HCT116 (cell line): ENCODE measurements around the gene FGF8.

Source experiments
- CEBPB ChIP-seq: IDR thresholded peaks from 2 replicates; pipeline ENCODE4 v1.6.1; 2012; ENCODE audit warnings: low read depth
- CTCF ChIP-seq, 3 experiments: fragments of 200-600 bp in 1 of 3; sonication (generic) in 1 of 3; IDR thresholded peaks in 2 of 3; conservative IDR thresholded peaks in 1 of 3; 2 replicates each; pipeline ENCODE4 v1.5.1; 2012 to 2017; ENCODE audit warnings: low read depth in 2 of 3, low read length in 2 of 3, antibody characterized with exemption in 1 of 3, borderline replicate concordance in 1 of 3, control low read depth in 1 of 3, mild to moderate bottlenecking in 1 of 3, mixed read lengths in 1 of 3, mixed run types in 1 of 3, moderate library complexity in 1 of 3; ENCODE audit not compliant: insufficient read depth in 1 of 3
- EZH2 ChIP-seq: fragments of 200-600 bp; sonication (generic); IDR thresholded peaks from 2 replicates; pipeline ENCODE4 v1.6.1; 2017; ENCODE audit warnings: antibody characterized with exemption, mixed run types
- EZH2phosphoT487 ChIP-seq: fragments of 200-600 bp; IDR thresholded peaks from 2 replicates; pipeline ENCODE4 v1.6.1; 2018; ENCODE audit warnings: antibody characterized with exemption, borderline replicate concordance
- JUND ChIP-seq: IDR thresholded peaks from 2 replicates; pipeline ENCODE4 v1.6.1; 2012
- POLR2A ChIP-seq: IDR thresholded peaks from 2 replicates; pipeline ENCODE4 v1.7.0; 2011; ENCODE audit warnings: borderline replicate concordance; ENCODE audit not compliant: insufficient read depth, insufficient read length; ENCODE audit errors: extremely low read depth
- POLR2AphosphoS5 ChIP-seq: IDR thresholded peaks from 2 replicates; pipeline ENCODE4 v1.6.1; 2011; ENCODE audit warnings: mild to moderate bottlenecking, low read depth, low read length, moderate library complexity
- RAD21 ChIP-seq: IDR thresholded peaks from 2 replicates; pipeline ENCODE4 v1.6.1; 2012; ENCODE audit warnings: low read depth, mild to moderate bottlenecking
- SIN3A ChIP-seq: IDR thresholded peaks from 2 replicates; pipeline ENCODE4 v1.6.1; 2012; ENCODE audit warnings: low read depth
- ZNF274 ChIP-seq: fragments of 200-500 bp; sonication (Bioruptor generic); IDR thresholded peaks from 2 replicates; pipeline ENCODE4 v1.6.1; 2014; ENCODE audit warnings: mild to moderate bottlenecking, low read depth, low read length, inconsistent platforms

GRCh38 chr10:101807158-101807557 is 31.2 kb upstream of the FGF8 start:
- TF ChIP-seq POLR2A (no peak), EZH2 (no peak), JUND (no peak), CTCF (IDR thresholded peaks at IDR 0.05 in 2 of 3, conservative IDR thresholded peaks at IDR 0.05 in 1 of 3; ENCODE audit: borderline replicate concordance in 1 of 3, insufficient read depth in 1 of 3, low read depth in 2 of 3, low read length in 2 of 3) (no peak), ZNF274 (no peak), POLR2AphosphoS5 (no peak), EZH2phosphoT487 (no peak), RAD21 (no peak), SIN3A (no peak), CEBPB (no peak)
